ENCODE results near the gene TCP11.

GRCh38 chr6:35136185-35136584, 5.0 kb downstream of the TCP11 start:
- TF ChIP-seq CTCF (IDR thresholded peaks at IDR 0.05; ENCODE audit: low read depth, low read length, missing input control), result no peak
- TF ChIP-seq MAX (IDR thresholded peaks at IDR 0.05), result no peak
- no peak for TF ChIP-seq RAD21 (IDR thresholded peaks at IDR 0.05)
- TF ChIP-seq EGR1 (IDR thresholded peaks at IDR 0.05; ENCODE audit: low read depth in 2 of 2), result no peak
- no peak for TF ChIP-seq SP1 (IDR thresholded peaks at IDR 0.05)
- no peak for TF ChIP-seq REST (IDR thresholded peaks at IDR 0.05)
- no peak for TF ChIP-seq FOXA2 (IDR thresholded peaks at IDR 0.05)
- TF ChIP-seq FOXA1 (IDR thresholded peaks at IDR 0.05), result no peak
